Parathyroid adenoma (tissue), 2 donors: Measurements from ENCODE around the gene RPL13.
"Not testable (repeated sequence)": the region's sequence is repeated elsewhere in the genome, so short reads cannot be mapped to it uniquely, and the experiment has no call there.

Source experiments
- H2AFZ ChIP-seq: fragments of 300-600 bp; sonication (generic); one replicate; pipeline ENCODE4 v1.7.0; 2017; ENCODE audit warnings: antibody characterized with exemption, mild to moderate bottlenecking
- H3K27ac ChIP-seq: fragments of 300-600 bp; sonication (generic); one replicate; pipeline ENCODE4 v1.7.0; 2017
- H3K27me3 ChIP-seq: fragments of 300-600 bp; sonication (generic); one replicate; pipeline ENCODE4 v1.7.0; 2017; ENCODE audit warnings: low read length; ENCODE audit not compliant: control insufficient read depth, insufficient read depth
- H3K36me3 ChIP-seq: fragments of 300-600 bp; sonication (generic); one replicate; pipeline ENCODE4 v1.7.0; 2017; ENCODE audit warnings: low read length; ENCODE audit not compliant: control insufficient read depth, insufficient read depth
- H3K4me1 ChIP-seq: fragments of 300-600 bp; sonication (generic); one replicate; pipeline ENCODE4 v1.7.0; 2017; ENCODE audit warnings: control low read depth
- H3K4me2 ChIP-seq: fragments of 300-600 bp; sonication (generic); one replicate; pipeline ENCODE4 v1.7.0; 2017; ENCODE audit warnings: low read length
- H3K4me3 ChIP-seq: fragments of 300-600 bp; sonication (generic); one replicate; pipeline ENCODE4 v1.7.0; 2017; ENCODE audit warnings: low read depth, low read length
- H3K79me2 ChIP-seq: fragments of 300-600 bp; sonication (generic); one replicate; pipeline ENCODE4 v1.7.0; 2017; ENCODE audit warnings: control low read depth
- H3K9ac ChIP-seq: fragments of 300-600 bp; sonication (generic); one replicate; pipeline ENCODE4 v1.7.0; 2017; ENCODE audit warnings: mild to moderate bottlenecking
- H3K9me3 ChIP-seq: fragments of 300-600 bp; sonication (generic); one replicate; pipeline ENCODE4 v1.7.0; 2017; ENCODE audit warnings: low read length; ENCODE audit not compliant: control insufficient read depth
- CTCF ChIP-seq: fragments of 300-600 bp; sonication (generic); IDR thresholded peaks from one replicate; pipeline ENCODE4 v1.7.0; 2017; ENCODE audit warnings: antibody characterized with exemption, mild to moderate bottlenecking
- donor health status: primary hyperparathyroidism.

Gene RPL13

GRCh38 chr16:89586853-89587252 is 26.4 kb downstream of the RPL13 start:
- Histone ChIP-seq H3K79me2 (no peaks in the 10 kb centered on the region), H3K36me3 (no peaks in the 10 kb centered on the region), H3K4me3 (no peak overlapping the region), H3K4me2 (no peak overlapping the region), H3K27ac (no peak overlapping the region), H3K27me3 (no peaks in the 10 kb centered on the region), H3K9me3 (no peaks in the 10 kb centered on the region), H2AFZ (no peak overlapping the region), H3K4me1 (no peaks in the 10 kb centered on the region), H3K9ac (no peak overlapping the region)
- TF ChIP-seq CTCF, result no peak

- H3K36me3 ChIP-seq, H3K27me3 ChIP-seq, H3K4me1 ChIP-seq, H3K79me2 ChIP-seq, H3K9me3 ChIP-seq, H3K27ac ChIP-seq, H3K4me3 ChIP-seq, H3K9ac ChIP-seq, H2AFZ ChIP-seq, H3K4me2 ChIP-seq: not testable (repeated sequence)
Observed at GRCh38 chr16:89587676-89588075, 27.2 kb downstream of the RPL13 start.

GRCh38 chr16:89588413-89589109 is 28.1 kb downstream of the RPL13 start:
- Histone ChIP-seq H3K9me3 (no peaks in the 10 kb centered on the region), H3K4me1 (no peaks in the 10 kb centered on the region), H3K27me3 (no peaks in the 10 kb centered on the region), H3K4me2 (no peak overlapping the region), H3K4me3 (no peak overlapping the region), H3K79me2 (no peaks in the 10 kb centered on the region), H3K27ac (no peak overlapping the region), H3K9ac (no peak overlapping the region), H2AFZ (no peak overlapping the region), H3K36me3 (no peaks in the 10 kb centered on the region)
- no peak for TF ChIP-seq CTCF

GRCh38 chr16:89589241-89589926 is 28.9 kb downstream of the RPL13 start:
- Histone ChIP-seq H3K9me3 (no peaks in the 10 kb centered on the region), H3K4me3 (no peak overlapping the region), H3K27ac (no peak overlapping the region), H3K36me3 (no peaks in the 10 kb centered on the region), H3K9ac (no peak overlapping the region), H3K27me3 (no peaks in the 10 kb centered on the region), H3K4me1 (no peaks in the 10 kb centered on the region), H3K4me2 (no peak overlapping the region), H3K79me2 (no peaks in the 10 kb centered on the region), H2AFZ (no peak overlapping the region)
- no peak for TF ChIP-seq CTCF

- H3K9me3 ChIP-seq, result no peaks in the 10 kb centered on the region
- H3K36me3 ChIP-seq, result no peaks in the 10 kb centered on the region
- H3K4me3 ChIP-seq, result no peak overlapping the region
- no peaks in the 10 kb centered on the region for H3K27me3 ChIP-seq
- no peak overlapping the region for H3K4me2 ChIP-seq
- H3K4me1 ChIP-seq, result no peaks in the 10 kb centered on the region
- no peak overlapping the region for H3K27ac ChIP-seq
- H2AFZ ChIP-seq, result no peak overlapping the region
- H3K9ac ChIP-seq, result no peak overlapping the region
- no peaks in the 10 kb centered on the region for H3K79me2 ChIP-seq
- TF ChIP-seq CTCF, result no peak
Observed at GRCh38 chr16:89593841-89594240, 33.4 kb downstream of the RPL13 start.
